Esophagus squamous epithelium (tissue), 4 donors: ENCODE results near the gene NFS1.

Experiments
- POLR2A ChIP-seq, 4 donors: fragments of 450-650 bp; IDR thresholded peaks; one replicate each; pipeline ENCODE4 v1.6.1; 2017; ENCODE audit warnings: antibody characterized with exemption in 4 of 4, mild to moderate bottlenecking in 4 of 4, moderate library complexity in 3 of 4
- TF ChIP-seq, protein P1 (sequence below), 6 experiments: fragments of 450-650 bp in 4 of 6; fragments of 200-600 bp in 2 of 6; sonication (generic) in 2 of 6; IDR thresholded peaks; one replicate each; pipeline ENCODE4 v1.5.1; 2016 to 2019; ENCODE audit warnings: antibody characterized with exemption in 6 of 6, mild to moderate bottlenecking in 4 of 6, moderate library complexity in 4 of 6

DNA sequence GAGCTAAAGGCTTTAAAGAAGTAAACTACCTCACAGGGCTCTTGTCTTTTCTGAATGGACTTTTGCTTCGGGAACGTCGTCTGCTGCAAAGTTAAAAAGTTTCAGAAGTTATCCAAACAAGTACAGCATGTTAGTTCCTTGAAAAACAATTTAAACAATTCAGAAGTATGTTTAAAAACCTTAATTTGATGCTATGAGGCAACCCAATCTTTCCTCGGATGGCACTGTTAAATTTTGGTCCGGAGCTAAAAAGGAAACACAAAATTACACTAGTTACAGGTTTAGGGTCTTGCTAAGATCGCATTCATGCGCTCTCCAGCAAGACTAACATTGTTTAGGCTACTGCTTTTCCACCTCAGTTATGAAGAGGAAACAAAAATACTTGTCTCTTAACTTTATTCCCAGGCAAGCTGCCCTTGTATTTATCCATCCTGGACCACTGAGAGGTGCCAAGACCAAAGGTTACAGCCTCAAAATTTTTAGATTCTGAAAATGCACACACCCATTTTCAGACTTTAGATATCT, 30.2 kb upstream of the NFS1 start:
- TF ChIP-seq, protein P1, sequence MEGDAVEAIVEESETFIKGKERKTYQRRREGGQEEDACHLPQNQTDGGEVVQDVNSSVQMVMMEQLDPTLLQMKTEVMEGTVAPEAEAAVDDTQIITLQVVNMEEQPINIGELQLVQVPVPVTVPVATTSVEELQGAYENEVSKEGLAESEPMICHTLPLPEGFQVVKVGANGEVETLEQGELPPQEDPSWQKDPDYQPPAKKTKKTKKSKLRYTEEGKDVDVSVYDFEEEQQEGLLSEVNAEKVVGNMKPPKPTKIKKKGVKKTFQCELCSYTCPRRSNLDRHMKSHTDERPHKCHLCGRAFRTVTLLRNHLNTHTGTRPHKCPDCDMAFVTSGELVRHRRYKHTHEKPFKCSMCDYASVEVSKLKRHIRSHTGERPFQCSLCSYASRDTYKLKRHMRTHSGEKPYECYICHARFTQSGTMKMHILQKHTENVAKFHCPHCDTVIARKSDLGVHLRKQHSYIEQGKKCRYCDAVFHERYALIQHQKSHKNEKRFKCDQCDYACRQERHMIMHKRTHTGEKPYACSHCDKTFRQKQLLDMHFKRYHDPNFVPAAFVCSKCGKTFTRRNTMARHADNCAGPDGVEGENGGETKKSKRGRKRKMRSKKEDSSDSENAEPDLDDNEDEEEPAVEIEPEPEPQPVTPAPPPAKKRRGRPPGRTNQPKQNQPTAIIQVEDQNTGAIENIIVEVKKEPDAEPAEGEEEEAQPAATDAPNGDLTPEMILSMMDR (IDR thresholded peaks at IDR 0.05), result no peak
- TF ChIP-seq POLR2A (IDR thresholded peaks at IDR 0.05), result no peak
